GM19099 (cell line): ENCODE data around the gene EID1.

Experiments
- POLR2A ChIP-seq: IDR thresholded peaks from 3 replicates; pipeline ENCODE4 v1.6.1; 2011; ENCODE audit warnings: low read depth; ENCODE audit not compliant: insufficient read length; ENCODE audit errors: extremely low read depth

Gene EID1

DNA sequence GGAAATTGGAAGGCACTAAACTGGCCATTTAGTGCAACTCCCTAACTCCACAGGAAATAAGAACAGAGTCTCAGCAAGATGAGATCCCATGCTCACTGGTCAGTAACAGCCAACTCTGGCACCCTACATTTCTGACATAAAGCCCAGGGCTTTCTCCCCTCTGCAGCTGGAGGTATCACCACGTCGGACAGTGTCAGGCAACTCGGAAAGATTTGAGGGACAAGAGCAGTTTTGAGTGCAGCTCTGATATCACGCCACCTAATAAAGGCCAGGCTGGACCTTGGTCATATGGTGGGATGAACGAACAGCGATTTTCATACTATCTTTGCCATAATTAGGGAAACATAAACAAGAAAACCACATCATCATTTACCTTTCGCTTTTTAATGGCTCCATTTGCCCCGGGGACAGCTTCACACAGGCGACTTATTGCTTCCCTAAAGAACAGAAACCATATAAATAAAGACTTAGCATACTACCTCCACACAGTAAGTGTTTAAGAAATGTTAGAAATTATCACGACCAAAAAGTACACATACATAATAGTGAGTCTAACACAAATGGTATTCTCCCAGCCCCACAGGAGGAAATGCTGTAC, 12.5 kb downstream of the EID1 start:
- TF ChIP-seq POLR2A: no peak

- no peak for TF ChIP-seq POLR2A
Observed at GRCh38 chr15:48891232-48891765, 13.4 kb downstream of the EID1 start.

- no peak for TF ChIP-seq POLR2A
Observed at GRCh38 chr15:48893311-48893710, 15.4 kb downstream of the EID1 start.

- no peak for TF ChIP-seq POLR2A
Observed at GRCh38 chr15:48896869-48897814, 19.2 kb downstream of the EID1 start.

DNA sequence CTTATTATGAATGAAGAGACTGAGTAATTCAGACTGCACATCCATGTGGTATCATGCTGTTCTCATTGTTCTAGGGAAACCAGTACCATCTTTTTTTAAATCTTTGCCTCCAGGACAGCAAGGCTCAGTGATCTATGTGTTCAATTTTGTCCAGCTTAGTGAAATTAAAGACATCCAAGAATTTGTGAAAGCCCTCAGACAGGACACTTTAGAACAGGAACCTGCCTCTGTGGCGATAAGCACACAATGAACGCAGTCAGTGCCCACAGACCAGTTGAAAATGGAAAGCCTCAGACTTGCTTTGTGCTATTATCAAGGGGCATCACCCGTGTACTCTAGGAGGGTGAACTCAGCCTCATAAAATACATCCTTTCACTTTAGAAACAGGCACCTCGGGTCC, 20.1 kb downstream of the EID1 start:
- no peak for TF ChIP-seq POLR2A

- no peak for TF ChIP-seq POLR2A
Observed at GRCh38 chr15:48898446-48898845, 20.5 kb downstream of the EID1 start.

GRCh38 chr15:48899793-48900192, 21.9 kb downstream of the EID1 start:
- no peak for TF ChIP-seq POLR2A

GRCh38 chr15:48904758-48905157, 26.8 kb downstream of the EID1 start:
- TF ChIP-seq POLR2A: no peak

GRCh38 chr15:48905216-48905615, 27.3 kb downstream of the EID1 start:
- no peak for TF ChIP-seq POLR2A

DNA sequence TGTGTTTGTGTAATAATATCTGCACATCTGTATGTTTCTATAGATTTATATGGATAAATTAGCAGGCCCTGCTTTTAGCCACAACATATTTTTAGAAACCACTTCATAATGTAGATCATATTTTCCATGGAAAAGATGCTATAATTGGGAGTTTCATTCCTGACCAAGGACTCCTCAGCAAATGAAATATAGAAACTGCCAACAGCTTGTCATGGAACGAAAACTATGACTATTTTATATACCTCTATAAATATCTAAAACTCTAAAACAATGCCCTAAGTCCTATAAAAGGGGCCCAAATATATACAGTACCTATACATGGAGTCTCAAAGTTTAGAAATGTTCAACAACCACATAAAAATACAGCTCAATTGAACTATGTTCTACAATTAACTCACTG, 27.9 kb downstream of the EID1 start:
- no peak for TF ChIP-seq POLR2A

- TF ChIP-seq POLR2A: no peak
Observed at GRCh38 chr15:48913141-48913540, 35.2 kb downstream of the EID1 start.

DNA sequence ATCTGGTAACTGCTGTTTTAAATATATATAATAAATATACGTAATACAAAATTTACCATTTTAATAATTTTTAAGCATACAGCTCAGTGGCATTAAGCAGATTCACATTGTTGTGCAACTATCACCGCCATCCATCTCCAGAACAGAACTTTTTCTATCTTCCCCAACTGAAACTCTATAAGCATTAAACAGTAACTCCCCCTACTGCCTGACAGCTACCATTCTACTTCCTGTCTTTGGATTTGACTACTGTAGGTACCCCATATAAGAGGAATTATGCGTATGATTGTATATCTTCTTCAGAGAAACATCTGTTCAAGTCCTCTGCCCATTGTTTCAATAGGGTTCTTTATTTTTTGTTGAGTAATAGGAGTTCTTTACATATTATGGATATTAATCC, 36.8 kb downstream of the EID1 start:
- TF ChIP-seq POLR2A: no peak

- TF ChIP-seq POLR2A: no peak
Observed at GRCh38 chr15:48915861-48916260, 37.9 kb downstream of the EID1 start.

GRCh38 chr15:48916721-48917120, 38.8 kb downstream of the EID1 start:
- no peak for TF ChIP-seq POLR2A

DNA sequence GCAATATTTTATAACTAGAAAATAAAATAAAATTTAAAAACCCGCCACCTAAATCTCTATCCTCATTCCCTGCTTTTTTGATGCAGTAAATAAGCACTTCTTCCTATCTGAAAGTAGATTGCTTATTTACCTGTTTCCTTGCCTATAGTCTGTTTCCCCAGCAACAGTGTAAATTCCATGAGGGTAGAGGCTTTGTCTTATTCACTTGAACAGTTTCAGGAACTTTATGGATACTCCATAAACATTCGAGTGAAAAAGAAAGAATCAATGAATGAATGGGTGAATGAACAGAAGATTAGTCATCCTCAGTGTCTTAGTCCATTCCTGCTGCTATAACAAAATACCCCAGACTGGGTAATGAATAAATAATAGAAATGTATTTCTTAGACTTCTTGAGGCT, 44.1 kb downstream of the EID1 start:
- TF ChIP-seq POLR2A: no peak

GRCh38 chr15:48924528-48925393, 46.8 kb downstream of the EID1 start:
- TF ChIP-seq POLR2A: no peak

- no peak for TF ChIP-seq POLR2A
Observed at GRCh38 chr15:48925714-48926223, 47.8 kb downstream of the EID1 start.
